Measurements from ENCODE around the gene BCAS1.

DNA sequence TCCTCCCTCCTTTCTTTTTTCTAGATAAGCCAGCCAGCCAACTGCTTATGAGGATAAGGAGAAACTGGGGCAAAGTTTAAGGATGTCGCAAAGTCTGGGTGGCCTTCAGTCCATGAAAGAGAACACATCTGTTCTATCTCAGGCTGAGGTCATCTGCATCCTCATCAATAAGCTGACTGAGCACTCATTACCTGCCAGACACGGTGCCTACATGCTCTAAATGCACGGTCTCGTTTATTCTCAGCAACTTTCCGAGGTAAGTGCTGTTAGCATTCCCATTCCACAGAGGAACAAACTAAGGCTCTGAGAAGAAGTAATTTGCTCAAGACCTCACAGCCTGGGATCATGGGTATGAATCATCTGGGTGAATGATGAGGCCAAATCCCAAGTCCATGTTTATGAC, 133.1 kb downstream of the BCAS1 start:
- TF ChIP-seq CTCF (IDR thresholded peaks at IDR 0.05) (no peak), MAX (IDR thresholded peaks at IDR 0.05; ENCODE audit: low read depth) (no peak), RXRA (IDR thresholded peaks at IDR 0.05; ENCODE audit: borderline replicate concordance, low read depth) (no peak)

Data from SK-N-SH (cell line).